ENCODE data around the gene VEPH1. TPM values are rescaled to one million over a fixed set of nuclear protein-coding genes. Genes with fewer than 3 reads are reported as not detected.

VEPH1 gene
- total RNA-seq, 1 donor from 2014 or later: 1.0 TPM

DNA sequence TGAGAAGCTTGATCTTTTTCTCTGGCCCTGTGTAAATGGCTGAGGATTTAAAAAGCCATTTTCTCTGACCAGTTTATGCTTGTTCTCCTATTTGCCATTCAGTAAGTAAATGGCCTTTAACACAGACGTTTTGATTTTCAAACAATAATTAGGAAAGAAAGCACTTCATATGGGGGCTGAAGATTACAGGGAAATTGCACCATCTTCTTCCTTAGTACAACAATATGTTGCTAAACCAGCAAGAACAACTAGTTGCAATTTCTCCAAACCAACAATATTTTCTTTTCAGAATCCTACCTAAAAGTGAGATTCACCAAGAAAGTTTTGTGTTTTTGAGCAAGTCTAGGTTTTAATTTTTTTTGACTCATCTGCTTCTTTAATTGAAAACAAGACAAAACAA lies 262.8 kb downstream of the VEPH1 start:
- no peak overlapping the region for H3K4me3 ChIP-seq (ENCODE audit: low read length in 3 of 3)
- H3K27me3 ChIP-seq (ENCODE audit: control insufficient read depth in 3 of 3, insufficient read depth in 3 of 3, low read length in 3 of 3): no peaks in the 10 kb centered on the region
- no peak overlapping the region for H3K27ac ChIP-seq (ENCODE audit: low read depth, low read length)
- H3K4me1 ChIP-seq (ENCODE audit: control insufficient read depth in 3 of 3, insufficient read depth in 3 of 3, low read length in 3 of 3): peaks cover 0 to 3% (median 0%) of the 10 kb centered on the region in 3 donors
- no peaks in the 10 kb centered on the region for H3K9me3 ChIP-seq (ENCODE audit: control insufficient read depth in 3 of 3, low read length in 3 of 3)
- H3K36me3 ChIP-seq (ENCODE audit: control insufficient read depth in 3 of 3, insufficient read depth in 3 of 3, low read length in 3 of 3): no peaks in the 10 kb centered on the region
- no peak overlapping the region for H3K9ac ChIP-seq (ENCODE audit: low read depth in 1 of 3, low read length in 3 of 3)

DNA sequence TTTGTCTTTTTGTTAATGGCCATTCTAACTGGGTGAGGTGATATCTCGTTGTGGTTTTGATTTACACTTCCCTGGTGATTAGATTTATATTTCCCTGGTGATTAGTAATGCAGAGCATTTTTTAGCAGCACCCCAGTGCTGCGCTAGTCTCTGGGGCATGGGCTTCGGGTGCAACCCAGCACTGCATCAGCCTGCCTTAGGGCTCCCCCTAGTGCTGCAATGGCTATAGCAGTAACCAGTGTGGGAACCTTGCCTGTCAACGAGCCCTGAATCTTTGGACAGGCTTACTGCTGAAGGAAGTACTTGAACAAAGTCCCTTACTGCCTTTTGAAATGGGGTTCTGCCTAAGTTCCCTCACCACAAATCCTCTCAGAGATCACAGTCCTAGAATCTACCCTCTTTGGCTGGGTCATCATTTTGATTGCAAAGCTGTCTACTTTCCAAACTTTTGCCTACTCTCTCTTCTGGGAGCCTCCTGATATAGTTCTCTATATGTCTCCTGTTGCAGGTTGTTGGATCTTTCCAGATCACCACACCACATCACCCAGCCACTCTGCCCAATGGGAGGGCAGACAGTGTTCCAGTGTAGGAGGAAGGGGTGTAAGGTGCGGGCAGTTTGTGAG lies 264.0 kb downstream of the VEPH1 start:
- Histone ChIP-seq H3K27ac (ENCODE audit: low read depth, low read length) (no peak overlapping the region), H3K9me3 (ENCODE audit: control insufficient read depth in 3 of 3, low read length in 3 of 3) (no peaks in the 10 kb centered on the region), H3K9ac (ENCODE audit: low read depth in 1 of 3, low read length in 3 of 3) (no peak overlapping the region), H3K4me1 (ENCODE audit: control insufficient read depth in 3 of 3, insufficient read depth in 3 of 3, low read length in 3 of 3) (peaks cover 0 to 3% (median 0%) of the 10 kb centered on the region in 3 donors), H3K4me3 (ENCODE audit: low read length in 3 of 3) (no peak overlapping the region), H3K27me3 (ENCODE audit: control insufficient read depth in 3 of 3, insufficient read depth in 3 of 3, low read length in 3 of 3) (no peaks in the 10 kb centered on the region), H3K36me3 (ENCODE audit: control insufficient read depth in 3 of 3, insufficient read depth in 3 of 3, low read length in 3 of 3) (no peaks in the 10 kb centered on the region)

DNA sequence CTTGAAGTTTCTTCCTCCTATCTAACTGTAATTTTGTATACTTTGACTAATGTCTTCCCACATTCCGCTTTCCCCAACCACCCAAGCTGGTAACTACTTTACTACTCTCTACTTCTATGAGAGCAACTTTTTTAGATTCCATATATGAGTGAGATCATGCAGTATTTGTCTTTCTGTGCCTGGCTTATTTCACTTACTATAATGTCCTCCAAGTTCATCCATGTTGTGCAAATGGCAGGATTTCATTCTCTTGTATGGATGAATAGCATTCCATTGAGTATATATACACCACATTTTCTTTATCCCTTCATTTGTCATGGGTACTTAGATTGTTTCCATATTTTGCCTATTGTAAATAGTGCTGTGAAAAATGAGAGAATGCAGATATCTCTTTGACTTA lies 264.8 kb downstream of the VEPH1 start:
- H3K36me3 ChIP-seq (ENCODE audit: control insufficient read depth in 3 of 3, insufficient read depth in 3 of 3, low read length in 3 of 3): no peaks in the 10 kb centered on the region
- peaks cover 0 to 3% (median 0%) of the 10 kb centered on the region in 3 donors for H3K4me1 ChIP-seq (ENCODE audit: control insufficient read depth in 3 of 3, insufficient read depth in 3 of 3, low read length in 3 of 3)
- no peak overlapping the region for H3K4me3 ChIP-seq (ENCODE audit: low read length in 3 of 3)
- no peaks in the 10 kb centered on the region for H3K9me3 ChIP-seq (ENCODE audit: control insufficient read depth in 3 of 3, low read length in 3 of 3)
- H3K9ac ChIP-seq (ENCODE audit: low read depth in 1 of 3, low read length in 3 of 3): no peak overlapping the region
- no peaks in the 10 kb centered on the region for H3K27me3 ChIP-seq (ENCODE audit: control insufficient read depth in 3 of 3, insufficient read depth in 3 of 3, low read length in 3 of 3)
- no peak overlapping the region for H3K27ac ChIP-seq (ENCODE audit: low read depth, low read length)

DNA sequence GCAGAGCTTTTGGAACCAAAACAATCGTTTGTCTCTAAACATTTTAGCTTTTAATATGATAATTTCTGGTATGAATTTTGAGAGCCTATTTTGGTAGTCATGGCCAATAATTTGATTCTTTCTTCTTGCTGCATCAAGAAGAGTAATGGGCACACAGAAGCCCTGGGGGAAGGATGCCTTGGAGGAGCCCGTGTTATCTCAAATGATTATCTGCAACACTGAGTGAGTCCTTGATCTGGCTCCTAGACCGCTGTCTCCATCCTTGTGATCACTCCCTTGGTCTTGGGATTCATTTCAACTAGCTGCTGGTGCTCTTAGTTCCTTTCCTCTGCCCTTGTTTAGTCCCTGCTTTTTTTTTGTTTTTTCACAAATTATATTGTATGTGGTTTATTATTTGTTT lies 265.3 kb downstream of the VEPH1 start:
- no peaks in the 10 kb centered on the region for H3K27me3 ChIP-seq (ENCODE audit: control insufficient read depth in 3 of 3, insufficient read depth in 3 of 3, low read length in 3 of 3)
- H3K4me3 ChIP-seq (ENCODE audit: low read length in 3 of 3): no peak overlapping the region
- H3K4me1 ChIP-seq (ENCODE audit: control insufficient read depth in 3 of 3, insufficient read depth in 3 of 3, low read length in 3 of 3): peaks cover 0 to 3% (median 0%) of the 10 kb centered on the region in 3 donors
- no peak overlapping the region for H3K27ac ChIP-seq (ENCODE audit: low read depth, low read length)
- no peaks in the 10 kb centered on the region for H3K36me3 ChIP-seq (ENCODE audit: control insufficient read depth in 3 of 3, insufficient read depth in 3 of 3, low read length in 3 of 3)
- no peaks in the 10 kb centered on the region for H3K9me3 ChIP-seq (ENCODE audit: control insufficient read depth in 3 of 3, low read length in 3 of 3)
- H3K9ac ChIP-seq (ENCODE audit: low read depth in 1 of 3, low read length in 3 of 3): no peak overlapping the region

DNA sequence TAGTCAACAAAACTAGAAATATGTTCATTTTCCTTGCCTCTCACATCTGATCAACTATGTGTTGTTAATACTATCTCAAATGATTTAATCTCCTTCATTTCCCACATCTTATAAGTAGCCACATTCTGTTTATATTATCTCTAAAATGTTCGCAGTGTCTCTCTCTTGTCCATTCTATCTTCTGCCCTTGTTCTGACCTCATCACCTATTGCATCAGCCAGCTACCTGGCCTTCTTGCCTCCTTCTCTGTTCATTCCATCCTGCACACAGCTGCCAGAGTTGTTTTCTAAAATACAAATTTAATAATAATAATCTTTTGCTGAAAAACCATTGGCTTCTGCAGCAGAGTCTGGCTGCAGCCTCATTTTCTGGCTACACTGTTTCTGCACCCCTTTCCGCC lies 267.9 kb downstream of the VEPH1 start:
- Histone ChIP-seq H3K4me1 (ENCODE audit: control insufficient read depth in 3 of 3, insufficient read depth in 3 of 3, low read length in 3 of 3) (peaks cover 0 to 3% (median 0%) of the 10 kb centered on the region in 3 donors), H3K27me3 (ENCODE audit: control insufficient read depth in 3 of 3, insufficient read depth in 3 of 3, low read length in 3 of 3) (no peaks in the 10 kb centered on the region), H3K36me3 (ENCODE audit: control insufficient read depth in 3 of 3, insufficient read depth in 3 of 3, low read length in 3 of 3) (no peaks in the 10 kb centered on the region), H3K9ac (ENCODE audit: low read depth in 1 of 3, low read length in 3 of 3) (no peak overlapping the region), H3K27ac (ENCODE audit: low read depth, low read length) (no peak overlapping the region), H3K9me3 (ENCODE audit: control insufficient read depth in 3 of 3, low read length in 3 of 3) (no peaks in the 10 kb centered on the region), H3K4me3 (ENCODE audit: low read length in 3 of 3) (no peak overlapping the region)

DNA sequence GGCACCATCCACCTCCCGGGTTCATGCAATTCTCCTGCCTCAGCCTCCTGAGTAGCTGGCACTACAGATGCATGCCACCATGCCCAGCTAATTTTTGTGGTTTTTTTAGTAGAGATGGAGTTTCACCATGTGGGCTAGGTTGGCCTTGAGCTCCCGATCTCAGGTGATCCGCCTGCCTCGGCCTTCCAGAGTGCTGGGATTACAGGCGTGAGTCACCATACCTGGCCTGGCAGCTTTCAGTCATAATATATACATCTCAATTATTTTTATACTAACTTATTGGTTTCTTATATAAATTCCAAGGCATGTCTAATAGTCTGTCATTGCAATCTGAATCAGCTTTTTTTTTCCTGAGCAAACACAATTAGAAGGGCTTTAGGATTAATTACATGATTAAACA lies 269.3 kb downstream of the VEPH1 start:
- Histone ChIP-seq H3K9ac (ENCODE audit: low read depth in 1 of 3, low read length in 3 of 3) (no peak overlapping the region), H3K27me3 (ENCODE audit: control insufficient read depth in 3 of 3, insufficient read depth in 3 of 3, low read length in 3 of 3) (no peaks in the 10 kb centered on the region), H3K9me3 (ENCODE audit: control insufficient read depth in 3 of 3, low read length in 3 of 3) (no peaks in the 10 kb centered on the region), H3K4me3 (ENCODE audit: low read length in 3 of 3) (no peak overlapping the region), H3K36me3 (ENCODE audit: control insufficient read depth in 3 of 3, insufficient read depth in 3 of 3, low read length in 3 of 3) (no peaks in the 10 kb centered on the region), H3K4me1 (ENCODE audit: control insufficient read depth in 3 of 3, insufficient read depth in 3 of 3, low read length in 3 of 3) (no peaks in the 10 kb centered on the region), H3K27ac (ENCODE audit: low read depth, low read length) (no peak overlapping the region)

DNA sequence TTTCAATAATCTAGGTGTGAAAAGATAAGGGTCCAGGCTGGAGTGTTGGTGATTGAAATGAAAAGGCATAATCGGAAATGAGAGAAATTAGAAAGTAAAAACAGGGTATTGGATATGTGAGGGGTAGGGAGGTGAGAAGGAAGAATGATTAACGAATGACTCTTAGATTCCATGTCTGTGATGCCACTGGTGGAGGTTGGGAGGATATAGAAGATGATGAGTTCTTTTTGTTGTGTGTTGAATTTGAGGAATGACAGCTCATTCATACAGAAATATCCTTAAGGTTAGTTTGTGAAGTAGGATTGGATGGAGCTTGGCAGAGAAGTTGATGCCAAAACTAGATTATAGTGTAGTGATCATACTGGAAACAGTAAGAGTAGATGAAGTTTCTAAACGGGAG lies 271.1 kb downstream of the VEPH1 start:
- H3K4me1 ChIP-seq (ENCODE audit: control insufficient read depth in 3 of 3, insufficient read depth in 3 of 3, low read length in 3 of 3): no peaks in the 10 kb centered on the region
- no peaks in the 10 kb centered on the region for H3K27me3 ChIP-seq (ENCODE audit: control insufficient read depth in 3 of 3, insufficient read depth in 3 of 3, low read length in 3 of 3)
- no peak overlapping the region for H3K9ac ChIP-seq (ENCODE audit: low read depth in 1 of 3, low read length in 3 of 3)
- no peaks in the 10 kb centered on the region for H3K9me3 ChIP-seq (ENCODE audit: control insufficient read depth in 3 of 3, low read length in 3 of 3)
- H3K36me3 ChIP-seq (ENCODE audit: control insufficient read depth in 3 of 3, insufficient read depth in 3 of 3, low read length in 3 of 3): no peaks in the 10 kb centered on the region
- no peak overlapping the region for H3K27ac ChIP-seq (ENCODE audit: low read depth, low read length)
- no peak overlapping the region for H3K4me3 ChIP-seq (ENCODE audit: low read length in 3 of 3)

DNA sequence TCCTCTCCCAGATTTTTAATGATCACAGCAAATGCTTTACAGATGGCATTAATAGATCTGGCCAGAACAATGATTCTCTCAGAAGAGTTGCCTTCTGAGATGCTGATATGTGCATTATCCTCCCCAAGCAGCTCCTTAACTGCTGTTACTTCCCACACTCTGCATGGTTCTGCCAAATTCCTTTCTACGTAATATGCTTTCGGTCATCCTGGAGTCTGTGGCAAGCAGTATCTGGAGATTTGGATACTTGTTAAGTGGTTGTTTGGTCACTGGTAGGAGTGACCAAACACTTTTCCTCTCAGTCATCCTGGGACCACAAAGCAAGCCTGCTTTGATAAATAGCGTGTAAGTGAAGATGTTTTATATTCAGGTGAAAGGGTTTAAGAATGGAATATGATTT lies 272.1 kb downstream of the VEPH1 start:
- Histone ChIP-seq H3K4me3 (ENCODE audit: low read length in 3 of 3) (no peak overlapping the region), H3K9ac (ENCODE audit: low read depth in 1 of 3, low read length in 3 of 3) (no peak overlapping the region)

DNA sequence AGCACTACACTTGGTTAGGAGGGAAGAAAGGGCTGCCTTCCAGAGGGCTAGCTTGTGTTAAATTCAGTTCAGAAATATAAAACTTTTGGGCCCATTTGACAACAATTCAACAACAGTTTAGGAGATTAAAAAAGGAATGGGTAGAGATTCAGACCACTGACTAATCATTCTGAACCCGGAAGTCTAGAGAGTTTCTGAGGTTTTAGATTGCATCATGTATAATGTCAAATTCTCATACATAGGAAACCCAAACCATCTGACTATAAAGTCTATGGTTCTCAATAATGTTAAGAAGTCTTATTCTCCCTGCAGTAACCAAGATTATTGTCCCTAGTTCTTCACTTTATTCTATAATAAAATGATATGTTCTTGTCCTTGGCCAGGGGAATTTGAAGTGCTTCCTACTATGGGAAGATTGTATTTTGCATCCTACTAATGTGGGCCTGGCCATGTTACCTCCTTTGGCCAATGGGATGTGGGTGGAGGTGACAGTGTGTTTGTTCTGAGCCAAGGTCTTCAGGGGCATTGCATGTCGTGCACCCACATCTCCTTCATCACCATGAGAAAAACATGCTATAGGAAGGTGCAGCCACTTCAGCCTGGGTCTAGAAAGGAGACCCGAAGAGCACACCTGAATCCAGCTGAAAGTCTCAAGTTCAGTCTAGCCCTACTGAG lies 276.9 kb downstream of the VEPH1 start:
- H3K4me3 ChIP-seq (ENCODE audit: low read length in 3 of 3): no peak overlapping the region

More for the DNA sequence above, 272.1 kb downstream of the VEPH1 start:
- H3K27ac ChIP-seq (ENCODE audit: low read depth, low read length): no peak overlapping the region
- no peaks in the 10 kb centered on the region for H3K36me3 ChIP-seq (ENCODE audit: control insufficient read depth in 3 of 3, insufficient read depth in 3 of 3, low read length in 3 of 3)
- no peaks in the 10 kb centered on the region for H3K4me1 ChIP-seq (ENCODE audit: control insufficient read depth in 3 of 3, insufficient read depth in 3 of 3, low read length in 3 of 3)
- H3K9me3 ChIP-seq (ENCODE audit: control insufficient read depth in 3 of 3, low read length in 3 of 3): no peaks in the 10 kb centered on the region
- H3K27me3 ChIP-seq (ENCODE audit: control insufficient read depth in 3 of 3, insufficient read depth in 3 of 3, low read length in 3 of 3): no peaks in the 10 kb centered on the region

DNA sequence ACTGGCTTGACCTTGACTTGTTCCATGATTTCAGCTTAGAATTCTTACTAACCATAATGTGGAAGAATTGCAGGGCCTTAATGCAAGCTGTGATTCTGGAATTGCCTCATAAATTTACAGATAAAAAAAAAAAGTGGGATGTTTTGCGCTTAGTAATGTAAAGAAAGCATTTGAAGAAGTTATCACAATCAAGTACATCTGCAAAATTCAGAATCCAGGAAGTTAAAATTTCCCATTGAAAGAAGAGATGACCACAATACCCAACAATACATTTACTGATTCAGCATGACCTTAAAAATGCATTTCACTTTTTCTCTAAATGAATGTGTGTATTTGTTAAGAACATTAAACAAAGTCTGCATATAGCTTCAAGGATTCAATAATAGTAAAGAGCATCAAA lies 278.2 kb downstream of the VEPH1 start:
- Histone ChIP-seq H3K4me1 (ENCODE audit: control insufficient read depth in 3 of 3, insufficient read depth in 3 of 3, low read length in 3 of 3) (no peaks in the 10 kb centered on the region), H3K27ac (ENCODE audit: low read depth, low read length) (no peak overlapping the region), H3K9me3 (ENCODE audit: control insufficient read depth in 3 of 3, low read length in 3 of 3) (no peaks in the 10 kb centered on the region), H3K36me3 (ENCODE audit: control insufficient read depth in 3 of 3, insufficient read depth in 3 of 3, low read length in 3 of 3) (no peaks in the 10 kb centered on the region), H3K27me3 (ENCODE audit: control insufficient read depth in 3 of 3, insufficient read depth in 3 of 3, low read length in 3 of 3) (no peaks in the 10 kb centered on the region), H3K9ac (ENCODE audit: low read depth in 1 of 3, low read length in 3 of 3) (no peak overlapping the region), H3K4me3 (ENCODE audit: low read length in 3 of 3) (no peak overlapping the region)

More for the DNA sequence above, 276.9 kb downstream of the VEPH1 start:
- Histone ChIP-seq H3K36me3 (ENCODE audit: control insufficient read depth in 3 of 3, insufficient read depth in 3 of 3, low read length in 3 of 3) (no peaks in the 10 kb centered on the region), H3K9me3 (ENCODE audit: control insufficient read depth in 3 of 3, low read length in 3 of 3) (no peaks in the 10 kb centered on the region), H3K27me3 (ENCODE audit: control insufficient read depth in 3 of 3, insufficient read depth in 3 of 3, low read length in 3 of 3) (no peaks in the 10 kb centered on the region), H3K9ac (ENCODE audit: low read depth in 1 of 3, low read length in 3 of 3) (no peak overlapping the region), H3K4me1 (ENCODE audit: control insufficient read depth in 3 of 3, insufficient read depth in 3 of 3, low read length in 3 of 3) (no peaks in the 10 kb centered on the region), H3K27ac (ENCODE audit: low read depth, low read length) (no peak overlapping the region)

All from skeletal muscle tissue (tissue), 4 donors.